Measurements from ENCODE around the gene WARS2. TPM values are rescaled to one million over a fixed set of nuclear protein-coding genes. Genes with fewer than 3 reads are reported as not detected.

WARS2 gene
- total and polyA plus RNA-seq, 2 of the 8 experiments (the other 6 are each of a cell fraction or from before 2014, with no cell fraction given), result 4.3 to 12.9 TPM

GRCh38 chr1:119181218-119181617 is 40.8 kb upstream of the WARS2 start (continued):
- TF ChIP-seq CHD7 (IDR thresholded peaks at IDR 0.05; ENCODE audit: insufficient replicate concordance, low read length) (no peak), MAX (IDR thresholded peaks at IDR 0.05) (no peak), SP4 (IDR thresholded peaks at IDR 0.05; ENCODE audit: low read length) (no peak), EP300 (IDR thresholded peaks at IDR 0.05; ENCODE audit: borderline replicate concordance in 1 of 2, low read depth in 2 of 2, low read length in 2 of 2) (no peak), RXRA (IDR thresholded peaks at IDR 0.05; ENCODE audit: insufficient read depth, low read depth, low read length) (no peak), NANOG (IDR thresholded peaks at IDR 0.05; ENCODE audit: insufficient read depth, low read depth, low read length, poor library complexity, severe bottlenecking) (no peak), CEBPB (IDR thresholded peaks at IDR 0.05; ENCODE audit: low read depth, low read length) (no peak)

Data from H1 (cell line).